DMS153 treated with DMSO at 0.1 percent for 48 hours (cell line): Measurements from ENCODE around the gene IGDCC3.

ENCODE experiments used
- DNase-seq: peaks from one replicate; lab custom pipeline; 2025; ENCODE audit not compliant: unreplicated experiment; lab: John Stamatoyannopoulos, UW

Gene IGDCC3

DNA sequence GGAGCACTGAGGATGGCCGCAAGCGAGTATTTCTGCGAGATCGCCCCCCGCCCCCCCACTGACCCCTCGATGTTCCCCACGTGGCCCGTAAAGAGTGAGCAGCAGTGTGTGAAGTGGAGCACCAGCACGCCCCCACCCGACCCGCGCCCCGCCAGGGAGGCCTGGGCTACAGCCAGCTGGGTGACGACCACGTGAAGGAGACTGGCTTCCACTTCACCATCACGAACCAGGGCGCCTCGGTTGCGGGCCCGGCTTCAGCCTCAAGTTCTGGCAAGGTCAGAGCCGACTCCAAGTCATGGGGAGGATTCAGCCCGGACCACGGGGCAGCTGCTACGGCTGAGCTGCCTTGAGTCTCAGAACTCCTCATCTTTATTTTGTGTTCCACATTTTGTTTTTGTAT is 75.7 kb downstream of the IGDCC3 start:
- DNase-seq: no peak

DNA sequence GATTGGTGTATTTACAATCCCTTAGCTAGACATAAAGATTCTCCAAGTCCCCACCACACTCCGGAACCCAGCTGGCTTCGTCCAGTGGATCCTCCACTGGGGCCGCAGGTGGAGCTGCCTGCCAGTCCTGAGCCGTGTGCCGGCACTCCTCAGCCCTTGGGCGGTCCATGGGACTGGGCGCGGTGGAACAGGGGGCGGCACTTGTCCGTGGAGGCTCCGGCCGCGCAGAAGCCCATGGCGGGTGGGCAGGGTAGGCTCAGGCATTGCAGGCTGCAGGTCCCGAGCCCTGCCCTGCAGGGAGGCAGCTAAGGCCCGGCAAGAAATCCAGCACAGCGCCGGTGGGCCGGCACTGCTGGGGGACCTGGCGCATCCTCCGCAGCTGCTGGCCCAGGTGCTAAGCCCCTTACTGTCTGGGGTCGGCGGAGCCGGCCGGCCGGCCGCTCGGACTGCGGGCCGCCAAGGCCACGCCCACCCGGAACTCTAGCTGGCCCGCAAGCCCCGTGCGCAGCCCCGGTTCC is 76.8 kb downstream of the IGDCC3 start:
- DNase-seq: no peak

DNA sequence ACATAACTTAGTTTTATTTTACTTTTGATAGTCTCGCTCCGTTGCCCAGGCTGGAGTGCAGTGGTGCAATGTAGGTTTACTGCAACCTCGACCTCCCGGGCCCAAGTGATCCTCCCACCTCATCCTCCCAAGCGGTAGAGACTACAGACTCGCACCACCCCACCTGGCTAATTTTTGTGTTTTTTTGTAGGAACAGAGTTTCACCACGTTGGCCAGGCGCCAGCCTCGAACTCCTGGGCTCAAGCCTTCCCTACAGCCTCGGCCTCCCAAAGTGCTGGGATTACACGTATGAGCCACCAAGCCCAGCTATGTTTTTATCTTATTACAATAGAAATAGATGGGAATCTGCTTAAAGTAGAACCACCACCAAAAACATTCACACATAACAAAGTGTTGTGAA is 79.1 kb downstream of the IGDCC3 start:
- DNase-seq: no peak

DNA sequence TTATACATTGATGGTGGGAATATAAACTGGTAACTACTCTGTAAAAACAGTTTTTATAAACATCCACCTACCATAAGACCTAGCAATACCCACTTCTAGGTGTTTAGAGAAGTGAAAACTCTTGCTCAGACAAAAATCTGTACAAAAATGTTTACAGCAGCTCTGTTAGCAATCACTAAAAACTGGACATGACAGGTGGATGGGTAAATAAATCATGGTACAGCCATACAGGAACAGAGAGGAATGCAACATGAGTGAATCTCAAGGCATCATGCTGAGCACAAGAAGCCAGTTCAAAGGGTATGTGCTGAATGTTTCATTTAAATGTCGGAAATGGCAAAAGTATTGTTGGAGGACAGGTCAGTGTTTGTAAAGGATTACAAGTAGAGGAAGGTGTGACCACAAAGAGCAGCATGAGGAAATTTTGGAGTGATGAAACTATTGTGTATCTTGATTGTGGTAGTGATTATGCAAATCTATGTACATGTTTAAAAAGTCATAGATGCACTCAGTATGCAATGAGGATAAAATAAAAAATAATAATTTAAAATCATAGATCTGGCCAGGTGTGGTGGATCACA is 84.8 kb downstream of the IGDCC3 start:
- DNase-seq: no peak

DNA sequence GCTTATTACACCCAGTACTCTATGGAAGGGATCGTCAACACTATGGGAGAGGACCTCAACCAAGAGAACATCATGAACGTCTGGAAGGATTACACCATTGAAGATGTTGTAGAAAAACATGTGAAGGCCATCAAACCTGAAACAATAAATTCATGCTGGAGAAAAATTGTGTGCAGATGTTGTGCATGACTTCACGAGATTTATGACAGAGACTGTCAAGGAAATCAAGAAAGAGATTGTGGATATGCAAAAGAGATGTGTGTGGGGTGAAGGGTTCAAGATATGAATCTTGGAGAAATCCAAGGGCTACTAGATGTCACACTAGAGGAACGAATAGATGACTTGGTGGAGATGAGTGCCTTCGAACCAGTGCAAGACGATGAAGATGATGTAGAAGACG is 87.6 kb downstream of the IGDCC3 start:
- DNase-seq: no peak

DNA sequence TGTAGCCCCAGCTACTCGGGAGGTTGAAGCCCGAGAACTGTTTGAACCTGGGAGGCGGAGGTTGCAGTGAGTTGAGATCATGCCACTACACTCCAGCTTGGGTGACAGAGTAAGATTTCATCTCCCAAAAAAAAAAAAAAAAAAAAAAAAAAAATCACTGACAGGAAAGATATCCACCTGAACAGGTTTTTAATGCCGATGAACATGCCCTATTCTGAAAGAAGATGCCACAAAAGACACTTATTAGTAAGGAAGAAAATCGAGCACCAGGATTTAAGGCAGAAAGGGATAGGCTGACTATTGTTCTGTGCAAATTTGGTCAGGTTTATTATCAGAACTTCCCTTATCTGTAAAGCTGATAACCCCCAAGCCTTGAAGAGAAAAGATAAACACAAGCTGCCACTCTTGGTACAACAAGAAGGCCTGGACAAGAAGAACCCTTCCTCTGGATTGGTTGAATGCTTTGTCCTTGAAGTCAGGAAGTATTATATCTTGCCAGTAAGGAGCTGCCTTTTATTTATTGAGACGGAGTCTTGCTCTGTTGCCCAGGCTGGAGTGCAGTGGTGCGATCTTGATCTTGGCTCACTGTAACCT is 88.4 kb downstream of the IGDCC3 start:
- no peak for DNase-seq

DNA sequence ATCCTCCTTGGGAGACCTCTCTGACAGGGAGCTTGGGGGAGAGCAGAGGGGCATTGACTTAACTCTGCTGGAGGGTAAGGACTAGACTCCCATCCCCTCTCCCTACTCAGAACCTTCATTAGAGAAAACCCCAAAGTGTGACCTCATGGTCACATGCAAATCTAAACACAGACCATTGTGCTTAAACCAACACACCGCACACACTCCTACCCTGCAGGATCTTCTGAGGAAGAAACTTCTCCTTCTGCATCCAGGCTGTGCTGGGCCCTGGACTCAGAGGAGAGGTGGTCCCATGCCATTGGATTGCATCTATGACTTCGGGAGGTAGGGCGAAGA is 90.3 kb downstream of the IGDCC3 start:
- no peak for DNase-seq

DNA sequence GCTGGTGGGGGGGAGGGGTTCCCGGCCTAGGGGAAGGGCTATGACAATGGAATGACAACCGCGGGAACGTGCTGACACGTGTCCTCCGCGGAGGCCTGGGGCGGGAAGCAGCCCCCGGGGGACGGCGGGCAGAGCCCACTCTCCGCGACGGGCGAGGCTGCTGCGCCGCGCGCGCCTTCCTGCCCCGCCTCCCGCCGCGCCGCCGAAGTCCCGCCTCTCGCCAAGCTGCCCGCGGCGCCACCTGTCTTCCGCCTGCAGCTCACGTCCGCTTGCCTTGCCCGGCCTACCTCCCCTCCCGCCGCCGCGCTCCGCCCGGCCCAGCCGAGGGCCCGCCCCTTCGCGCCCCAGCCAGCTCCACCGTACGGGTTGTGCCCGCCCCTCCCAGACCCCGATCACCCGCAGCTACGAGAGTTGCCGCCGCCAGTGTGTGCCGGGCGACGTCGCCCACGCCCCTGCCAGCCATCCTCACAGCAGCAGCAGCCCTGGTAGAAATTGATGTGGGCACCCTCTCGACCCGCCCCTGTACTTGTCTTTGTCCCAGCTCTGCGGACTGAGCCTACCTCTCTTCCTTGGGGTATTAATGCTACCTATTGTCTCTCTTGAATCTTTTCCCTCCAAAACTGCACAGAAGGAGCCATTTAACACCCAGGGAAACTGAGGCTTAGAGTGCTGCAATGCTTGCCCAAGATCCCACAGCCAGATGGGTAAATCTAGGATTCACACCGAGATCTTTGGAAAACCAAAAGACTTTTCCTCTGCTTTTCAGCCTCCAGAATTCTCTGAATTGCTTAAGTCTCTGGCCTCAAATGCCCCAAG is 90.9 kb downstream of the IGDCC3 start, which contains the start of gene PARP16:
Gene PARP16, minus strand, starts transcription at position 180 of the 816 bp plus-strand sequence. CDS start 457 bp downstream, outside the sequence.
- DNase-seq: peak; percentile 36

DNA sequence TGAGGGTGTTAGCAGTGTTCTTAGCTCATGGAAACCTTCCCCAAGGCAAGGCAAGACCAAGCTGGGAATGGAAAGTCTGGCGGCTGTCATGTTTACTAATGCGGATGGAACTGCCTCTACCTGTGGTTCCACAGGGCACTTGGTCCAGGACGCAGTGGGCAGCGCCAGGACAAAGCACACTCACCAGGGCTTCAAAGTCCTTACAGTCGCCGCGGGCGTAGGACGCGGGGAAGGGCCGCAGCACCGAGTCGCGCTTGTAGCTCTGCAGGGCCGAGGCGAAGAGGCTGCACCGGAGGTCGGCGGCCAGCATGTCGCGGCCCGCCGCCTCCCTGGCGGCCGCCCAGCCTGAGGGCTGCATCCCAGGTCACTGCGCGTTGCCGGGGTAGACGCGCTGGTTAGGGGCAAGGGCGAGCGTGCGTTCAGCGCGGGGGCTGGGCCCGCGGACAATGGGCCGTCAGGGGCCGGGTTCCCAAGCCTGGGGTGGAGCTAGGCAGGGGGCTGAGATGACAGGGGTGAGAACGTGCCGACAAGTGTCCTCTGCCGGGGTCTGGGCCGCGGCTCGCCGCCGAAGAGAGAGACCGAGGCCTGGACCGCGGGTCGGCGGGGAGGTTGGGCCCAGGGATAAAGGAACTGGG is 91.6 kb downstream of the IGDCC3 start:
- no peak for DNase-seq

DNA sequence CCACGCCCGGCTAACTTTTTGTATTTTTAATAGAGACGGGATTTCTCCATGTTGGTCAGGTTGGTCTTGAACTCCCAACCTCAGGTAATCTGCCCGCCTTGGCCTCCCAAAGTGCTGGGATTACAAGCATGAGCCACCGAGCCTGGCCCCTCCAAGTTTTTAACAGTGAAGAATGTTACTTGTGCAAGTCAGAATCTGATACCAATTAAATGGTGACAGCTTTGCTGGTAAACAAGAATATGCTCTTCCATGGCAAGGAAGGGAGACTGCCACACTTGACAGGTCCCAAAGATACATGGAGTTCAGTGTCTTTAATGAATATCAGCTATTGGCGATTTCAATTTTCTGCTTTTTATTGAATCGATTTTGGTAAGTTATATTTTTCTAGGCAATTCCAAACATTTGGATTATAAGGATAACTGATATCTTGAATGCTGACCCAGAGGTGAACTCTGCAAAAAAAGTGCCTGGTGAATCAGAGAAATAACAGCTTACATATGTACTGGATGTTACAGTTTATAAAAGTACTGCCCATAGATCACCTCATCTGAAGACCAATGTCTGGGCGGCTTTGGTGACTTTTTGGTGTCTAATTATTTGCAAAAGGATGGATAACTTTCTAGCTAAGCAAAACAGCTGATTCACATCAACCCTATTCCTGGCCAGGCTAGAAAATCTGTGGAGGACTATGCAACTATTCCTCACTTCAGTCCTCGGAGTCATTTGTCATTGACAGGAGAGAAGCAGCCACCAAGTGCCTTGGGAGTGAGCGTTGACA is 92.3 kb downstream of the IGDCC3 start:
- no peak for DNase-seq

DNA sequence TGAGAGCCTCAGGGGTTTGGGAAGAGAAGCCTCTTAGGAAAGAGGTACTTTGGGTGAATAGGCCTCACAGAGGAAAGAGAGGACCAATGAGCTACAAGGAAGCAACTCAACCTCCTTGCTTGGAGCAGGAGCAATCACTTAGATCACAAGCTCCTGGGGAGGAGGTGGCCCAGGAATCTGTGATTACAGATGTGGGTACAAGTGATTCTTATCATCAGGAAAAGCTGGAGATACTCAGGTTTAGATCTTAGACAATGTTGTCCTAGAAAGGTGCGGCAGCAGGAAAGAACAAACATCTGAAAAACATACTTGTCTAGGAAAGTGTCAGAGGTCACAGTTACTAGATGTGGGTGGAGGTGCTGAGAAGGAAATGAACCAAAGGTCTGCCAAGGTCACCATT is 99.3 kb downstream of the IGDCC3 start:
- no peak for DNase-seq
